ENCODE data around the gene SARDH.

DNA sequence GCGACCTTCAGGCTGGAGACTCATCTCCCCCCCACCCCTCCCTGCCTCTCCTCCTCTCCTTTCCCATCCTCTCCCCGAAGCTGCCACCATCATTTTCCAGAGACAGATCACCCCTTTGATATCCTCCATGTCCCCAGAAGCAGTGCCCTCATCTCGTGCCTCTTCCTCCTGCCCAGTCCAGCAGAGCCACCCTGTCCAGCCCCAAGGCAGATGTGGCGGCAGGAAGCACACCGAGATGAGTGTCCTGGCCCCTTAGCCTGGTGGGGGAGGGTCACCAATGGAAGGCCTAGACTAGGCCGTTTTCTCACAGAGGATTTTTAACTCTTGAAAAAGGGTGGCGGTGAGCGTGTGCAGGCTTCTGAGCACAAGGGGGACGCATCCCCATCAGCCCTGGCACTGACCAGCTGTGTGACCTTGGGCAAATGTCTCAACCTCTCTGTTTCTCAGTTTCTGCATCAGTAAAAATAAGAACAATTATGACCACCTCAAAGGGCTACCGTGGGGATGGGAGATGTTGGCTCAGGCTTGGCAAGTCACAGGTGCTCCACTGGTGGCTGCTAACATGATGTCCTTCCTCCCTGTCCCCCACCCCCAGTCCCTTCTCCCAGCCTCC, 48.9 kb downstream of the SARDH start:
- TF ChIP-seq CTCF (conservative IDR thresholded peaks at IDR 0.05; ENCODE audit: low read length) (no peak), EZH2phosphoT487 (IDR thresholded peaks at IDR 0.05; ENCODE audit: borderline replicate concordance) (no peak)
